Stomach (tissue), 9 donors: ENCODE results near the gene VASP. TPM values are rescaled to one million over a fixed set of nuclear protein-coding genes. Genes with fewer than 3 reads are reported as not detected.

Source experiments
- DNase-seq, 2 donors: peaks; one replicate each; pipeline versions ENCODE4 v3.0.0 to v3.0.0-alpha.2; 2013 to 2019
- H3K27ac ChIP-seq, 5 donors: fragments of 200-600 bp in 4 of 5; sonication (generic) in 4 of 5; one replicate each; pipeline ENCODE4 v1.5.1; 2013 to 2019; ENCODE audit warnings: mild to moderate bottlenecking in 1 of 5, moderate library complexity in 1 of 5
- H3K27me3 ChIP-seq, 3 donors: fragments of 200-600 bp; sonication (generic); one replicate each; pipeline ENCODE4 v1.5.1; 2017 to 2019; ENCODE audit warnings: mixed run types in 1 of 3
- H3K36me3 ChIP-seq, 4 donors: fragments of 200-600 bp; sonication (generic); 1 replicate in 3 of 4; 2 replicates in 1 of 4; pipeline ENCODE4 v1.5.1; 2016 to 2019
- H3K4me1 ChIP-seq, 4 donors: fragments of 200-600 bp; sonication (generic); one replicate each; pipeline ENCODE4 v1.5.1; 2016 to 2019
- H3K4me3 ChIP-seq, 4 donors: fragments of 200-600 bp; sonication (generic) in 3 of 4; one replicate each; pipeline ENCODE4 v1.5.1; 2016 to 2019; ENCODE audit warnings: mild to moderate bottlenecking in 1 of 4
- H3K9me3 ChIP-seq, 4 donors: fragments of 200-600 bp; sonication (generic); one replicate each; pipeline ENCODE4 v1.5.1; 2016 to 2019
- EP300 ChIP-seq: sonication (generic); formaldehyde crosslinking; IDR thresholded peaks from one replicate; pipeline ENCODE4 v1.6.1; 2017; ENCODE audit warnings: antibody characterized with exemption
- POLR2A ChIP-seq, 4 donors: fragments of 450-650 bp; IDR thresholded peaks; one replicate each; pipeline ENCODE4 v1.6.1; 2016; ENCODE audit warnings: antibody characterized with exemption in 4 of 4, control low read depth in 2 of 4, mild to moderate bottlenecking in 1 of 4, moderate library complexity in 1 of 4
- POLR2AphosphoS5 ChIP-seq, 3 donors: sonication (generic); formaldehyde crosslinking; IDR thresholded peaks; one replicate each; pipeline ENCODE4 v1.6.1; 2016; ENCODE audit warnings: antibody characterized with exemption in 3 of 3
- WGBS, 5 donors: extraction: QIAGEN DNeasy Blood & Tissue Kit in 3 of 5; methylation state at CpG; one replicate each; pipeline versions ENCODE4 v1.1.5 to v1.1.7; 2013 to 2018; 5-methylcytosine and 5-hydroxymethylcytosine counted together
- intact Hi-C: fragments of 100-400 bp; cut with DNase I; formaldehyde crosslinking; loops from one replicate; pipeline ENCODE4 v1.15.1; 2023; ENCODE audit warnings: low total_unique reads
- polyA plus RNA-seq, 3 donors: library from polyadenylated mRNA; stranded (reverse); fragments of 200-250 nt; gene quantifications; one replicate each; pipeline ENCODE4 v1.2.3, GENCODE V29; 2013
- total RNA-seq, 5 donors: library from RNA; depleted of rRNA; stranded (reverse); fragments of >200 nt; gene quantifications; one replicate each; pipeline versions ENCODE4 v1.1.0 to v1.2.3, GENCODE V29; 2014 to 2016
- TF ChIP-seq, protein P1 (sequence below), 7 experiments: fragments of 450-650 bp in 4 of 7; fragments of 200-600 bp in 3 of 7; sonication (generic) in 3 of 7; IDR thresholded peaks; one replicate each; pipeline ENCODE4 v1.5.1; 2016 to 2019; ENCODE audit warnings: antibody characterized with exemption in 7 of 7, control low read depth in 2 of 7, mild to moderate bottlenecking in 1 of 7
- donor health status: healthy with polysubstance abuse.
- donor health status: Bipolar disorder and iron deficiency.
- donor health status: healthy.

The VASP gene
- total and polyA plus RNA-seq, 8 donors, result 48.4 to 280 (median 97.5) TPM

DNA sequence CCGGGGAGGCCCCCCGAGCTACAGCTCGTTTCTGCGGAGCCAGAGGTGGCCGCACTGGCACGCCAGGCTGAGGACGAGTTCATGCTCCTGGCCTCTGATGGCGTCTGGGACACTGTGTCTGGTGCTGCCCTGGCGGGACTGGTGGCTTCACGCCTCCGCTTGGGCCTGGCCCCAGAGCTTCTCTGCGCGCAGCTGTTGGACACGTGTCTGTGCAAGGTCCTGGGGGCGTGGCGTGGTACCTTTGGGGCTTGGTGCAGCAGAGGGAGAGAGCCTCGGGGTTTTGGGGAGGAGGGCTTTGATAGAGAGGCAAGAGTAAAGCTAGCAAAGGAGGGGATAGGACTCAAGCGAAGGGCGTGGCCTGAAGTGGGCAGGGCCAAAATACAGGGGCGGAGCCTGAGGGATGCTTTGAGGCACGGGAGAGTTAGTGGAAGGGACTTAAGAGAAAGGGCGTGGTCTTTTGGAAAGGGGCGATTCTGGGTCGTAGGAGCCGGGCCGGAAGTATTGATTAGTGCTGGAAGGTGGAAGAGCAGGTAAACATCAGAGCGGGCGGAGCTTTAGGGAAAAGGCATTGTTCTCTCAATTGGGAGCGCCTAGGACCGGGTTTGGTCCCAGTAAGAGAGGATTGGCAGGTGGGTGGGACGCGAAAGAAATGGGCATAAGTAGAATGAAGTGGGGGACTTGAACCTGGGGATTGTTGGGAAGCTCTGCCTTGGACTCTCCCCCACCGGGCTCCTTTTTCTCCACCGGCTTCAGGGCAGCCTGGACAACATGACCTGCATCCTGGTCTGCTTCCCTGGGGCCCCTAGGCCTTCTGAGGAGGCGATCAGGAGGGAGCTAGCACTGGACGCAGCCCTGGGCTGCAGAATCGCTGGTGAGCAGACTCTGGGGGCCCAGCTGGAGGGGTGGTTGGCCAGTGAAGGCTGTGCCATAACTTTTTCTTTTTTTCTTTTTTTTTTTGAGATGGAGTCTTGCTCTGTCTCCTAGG, 7.8 kb upstream of the VASP start:
- TF ChIP-seq, protein P1, sequence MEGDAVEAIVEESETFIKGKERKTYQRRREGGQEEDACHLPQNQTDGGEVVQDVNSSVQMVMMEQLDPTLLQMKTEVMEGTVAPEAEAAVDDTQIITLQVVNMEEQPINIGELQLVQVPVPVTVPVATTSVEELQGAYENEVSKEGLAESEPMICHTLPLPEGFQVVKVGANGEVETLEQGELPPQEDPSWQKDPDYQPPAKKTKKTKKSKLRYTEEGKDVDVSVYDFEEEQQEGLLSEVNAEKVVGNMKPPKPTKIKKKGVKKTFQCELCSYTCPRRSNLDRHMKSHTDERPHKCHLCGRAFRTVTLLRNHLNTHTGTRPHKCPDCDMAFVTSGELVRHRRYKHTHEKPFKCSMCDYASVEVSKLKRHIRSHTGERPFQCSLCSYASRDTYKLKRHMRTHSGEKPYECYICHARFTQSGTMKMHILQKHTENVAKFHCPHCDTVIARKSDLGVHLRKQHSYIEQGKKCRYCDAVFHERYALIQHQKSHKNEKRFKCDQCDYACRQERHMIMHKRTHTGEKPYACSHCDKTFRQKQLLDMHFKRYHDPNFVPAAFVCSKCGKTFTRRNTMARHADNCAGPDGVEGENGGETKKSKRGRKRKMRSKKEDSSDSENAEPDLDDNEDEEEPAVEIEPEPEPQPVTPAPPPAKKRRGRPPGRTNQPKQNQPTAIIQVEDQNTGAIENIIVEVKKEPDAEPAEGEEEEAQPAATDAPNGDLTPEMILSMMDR (IDR thresholded peaks at IDR 0.05), result no peak
- no peak for TF ChIP-seq POLR2AphosphoS5 (IDR thresholded peaks at IDR 0.05)
- no peak for TF ChIP-seq EP300
- no peak for TF ChIP-seq POLR2A (IDR thresholded peaks at IDR 0.05)
- WGBS, 5 donors, result 11 to 15% (median 11%) methylated on average over 36 to 37 of the region's 37 CpGs
- Histone ChIP-seq H3K9me3 (no peaks in the 10 kb centered on the region), H3K27me3 (peaks cover 0 to 52% (median 6%) of the 10 kb centered on the region in 3 donors), H3K4me1 (peaks cover 31 to 43% (median 39%) of the 10 kb centered on the region in 4 donors), H3K36me3 (no peaks in the 10 kb centered on the region), H3K4me3 (peak overlapping the region; percentile 25 to 43 (median 32)), H3K27ac (no peak overlapping the region)
- DNase-seq, result peak in 1 of 2 donors; percentile 74
- intact Hi-C loops, result no loop called here

DNA sequence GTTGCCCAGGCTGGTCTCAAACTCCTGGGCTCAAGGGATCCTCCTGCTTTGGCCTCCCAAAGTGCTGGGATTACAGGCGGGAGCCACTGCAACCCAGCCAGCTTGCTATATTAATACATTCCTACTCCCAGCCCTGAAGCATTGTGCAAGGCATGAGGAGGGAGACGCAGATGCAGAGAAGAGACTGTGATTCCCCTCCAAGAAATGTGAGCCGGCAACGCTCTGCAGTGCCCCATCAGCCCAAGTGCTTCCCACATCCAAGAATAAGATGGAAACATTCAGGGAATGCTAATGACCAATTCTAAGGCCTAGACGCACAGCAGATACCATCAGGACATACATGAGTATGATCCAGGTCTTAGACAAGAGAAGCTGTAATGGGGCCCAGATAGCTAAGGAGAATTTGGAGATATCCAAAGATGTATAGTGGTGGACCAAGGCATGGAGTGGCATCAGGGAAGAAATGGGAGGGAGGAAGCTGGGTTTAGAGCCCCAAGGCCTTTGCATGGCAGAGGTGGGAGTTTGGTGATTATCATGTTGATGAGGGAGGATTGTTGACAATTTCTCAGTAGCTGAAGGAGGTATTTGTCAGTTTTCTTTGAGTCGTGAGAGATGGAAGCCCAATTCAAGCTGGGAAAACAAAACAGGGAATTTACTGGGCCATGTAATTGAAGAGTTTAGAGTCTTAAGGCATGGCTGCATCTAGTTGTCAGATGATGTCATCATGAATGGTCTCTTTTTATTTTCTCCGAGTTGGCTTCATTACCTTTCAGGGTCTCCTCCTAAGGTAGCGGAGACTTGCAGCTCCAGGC, 6.2 kb upstream of the VASP start:
- no peak for DNase-seq
- 82 to 90% (median 88%) methylated on average over 8 of the region's 8 CpGs for WGBS, 5 donors
- H3K27ac ChIP-seq, result no peak overlapping the region
- peaks cover 35 to 48% (median 45%) of the 10 kb centered on the region in 4 donors for H3K4me1 ChIP-seq
- H3K4me3 ChIP-seq, result no peak overlapping the region
- H3K27me3 ChIP-seq, result peaks cover 0 to 36% (median 6%) of the 10 kb centered on the region in 3 donors
- intact Hi-C loops, result no loop called here
- TF ChIP-seq POLR2AphosphoS5 (IDR thresholded peaks at IDR 0.05), result no peak
- TF ChIP-seq EP300, result no peak
- TF ChIP-seq, protein P1 (IDR thresholded peaks at IDR 0.05), result no peak
- TF ChIP-seq POLR2A (IDR thresholded peaks at IDR 0.05), result no peak
- H3K9me3 ChIP-seq, result no peaks in the 10 kb centered on the region
- H3K36me3 ChIP-seq, result no peaks in the 10 kb centered on the region

DNA sequence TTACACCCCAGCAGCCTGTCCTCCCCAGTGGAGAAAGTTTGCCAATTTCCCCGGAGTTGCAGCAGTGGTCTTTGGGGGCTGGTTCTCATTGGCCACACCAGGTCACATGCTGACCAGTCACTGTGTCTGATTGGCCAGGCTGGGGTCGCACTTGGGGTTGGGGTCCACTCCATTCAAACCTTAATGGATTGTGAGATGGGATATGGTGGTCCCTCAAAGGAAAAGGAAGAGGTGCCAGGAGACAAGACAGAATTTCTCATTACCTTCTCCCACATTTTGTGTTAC, 5.6 kb upstream of the VASP start:
- DNase-seq, result no peak
- Histone ChIP-seq H3K27ac (peak overlapping the region in 2 of 5 donors; percentile 23 to 42), H3K9me3 (no peaks in the 10 kb centered on the region), H3K36me3 (no peaks in the 10 kb centered on the region), H3K4me1 (peaks cover 31 to 46% (median 42%) of the 10 kb centered on the region in 4 donors), H3K27me3 (peaks cover 0 to 31% (median 6%) of the 10 kb centered on the region in 3 donors), H3K4me3 (no peak overlapping the region)
- intact Hi-C loops, result no loop called here
- WGBS, 5 donors, result 57 to 77% (median 68%) methylated on average over 2 of the region's 2 CpGs
- TF ChIP-seq POLR2AphosphoS5 (IDR thresholded peaks at IDR 0.05) (no peak), EP300 (no peak), POLR2A (IDR thresholded peaks at IDR 0.05) (no peak)
- TF ChIP-seq, protein P1 (IDR thresholded peaks at IDR 0.05), result no peak

DNA sequence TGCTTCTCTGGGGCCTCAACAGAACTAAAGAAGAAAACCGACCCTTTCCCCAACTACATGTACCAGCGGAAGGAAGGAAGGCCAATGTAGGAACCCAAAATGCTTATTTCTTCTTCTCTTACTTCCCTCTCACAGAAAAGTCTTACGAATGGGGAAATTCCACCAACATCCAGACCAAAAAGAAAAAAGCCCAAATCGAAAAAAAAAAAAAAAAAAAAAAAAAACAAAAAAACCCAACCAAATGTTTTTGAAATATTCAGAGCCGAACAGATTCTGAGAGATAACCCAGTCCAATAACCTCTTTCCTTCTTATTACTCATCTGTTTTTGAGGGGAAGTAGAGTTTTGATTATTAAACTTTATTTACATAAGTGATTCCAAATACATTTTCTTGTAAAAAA, 5.2 kb upstream of the VASP start:
- no peak overlapping the region for H3K4me3 ChIP-seq
- peaks cover 0 to 29% (median 6%) of the 10 kb centered on the region in 3 donors for H3K27me3 ChIP-seq
- H3K27ac ChIP-seq, result peak overlapping the region in 2 of 5 donors; percentile 23 to 42
- intact Hi-C loops, result no loop called here
- H3K9me3 ChIP-seq, result no peaks in the 10 kb centered on the region
- H3K4me1 ChIP-seq, result peaks cover 30 to 46% (median 40%) of the 10 kb centered on the region in 4 donors
- no peak for TF ChIP-seq EP300
- TF ChIP-seq POLR2A (IDR thresholded peaks at IDR 0.05), result no peak
- no peak for TF ChIP-seq POLR2AphosphoS5 (IDR thresholded peaks at IDR 0.05)
- TF ChIP-seq, protein P1 (IDR thresholded peaks at IDR 0.05), result no peak
- 67 to 83% (median 82%) methylated on average over 5 of the region's 5 CpGs for WGBS, 5 donors
- no peaks in the 10 kb centered on the region for H3K36me3 ChIP-seq
- DNase-seq, result no peak
